IMR-90 (cell line): ENCODE results near the gene PPM1H. TPM values are rescaled to one million over a fixed set of nuclear protein-coding genes. Genes with fewer than 3 reads are reported as not detected.

Source experiments
- ATAC-seq: fragments of 200-7000 bp; cut with Tn5 transposase; 2 replicates; pipeline ENCODE4 v1.9.1; 2020; ENCODE audit warnings: low read depth, mild to moderate bottlenecking, moderate library complexity
- BruUV-seq: library from RNA; stranded (reverse); fragments of 400-500 nt; replicated peaks from 2 replicates; lab custom pipeline; 2021; lab: Mats Ljungman, UMichigan
- CTCF ChIA-PET: fragments of 300-600 bp; formaldehyde crosslinking; extraction: SDS; loops from one replicate; lab custom pipeline; 2021; ENCODE audit warnings: antibody characterized with exemption; lab: Yijun Ruan, JAX
- POLR2A ChIA-PET: fragments of 300-600 bp; sonication (Branson Sonifier 250); formaldehyde crosslinking; loops from one replicate; lab custom pipeline; 2022; ENCODE audit warnings: antibody characterized with exemption; ENCODE audit not compliant: unreplicated experiment; lab: Charles Lee
- DNase-seq: peaks from one replicate; pipeline ENCODE4 v3.0.0; 2013
- H2AFZ ChIP-seq: replicated peaks from 2 replicates; pipeline ENCODE3; 2013; ENCODE audit warnings: low read length, mild to moderate bottlenecking; ENCODE audit not compliant: poor library complexity
- H2AK5ac ChIP-seq: 2 replicates; pipeline ENCODE4 v1.6.1; 2013; ENCODE audit warnings: low read depth, low read length, inconsistent platforms
- H2AK9ac ChIP-seq: replicated peaks from 2 replicates; pipeline ENCODE3; 2013; ENCODE audit warnings: mild to moderate bottlenecking, low read depth, low read length, moderate library complexity; ENCODE audit not compliant: poor library complexity
- H2BK120ac ChIP-seq: 2 replicates; pipeline ENCODE4 v1.6.1; 2013; ENCODE audit warnings: low read depth, low read length, inconsistent platforms
- H2BK15ac ChIP-seq: 3 replicates; pipeline ENCODE4 v1.6.1; 2013; ENCODE audit warnings: low read depth, low read length, inconsistent platforms
- H2BK20ac ChIP-seq: 2 replicates; pipeline ENCODE4 v1.6.1; 2013; ENCODE audit warnings: low read depth, mild to moderate bottlenecking, inconsistent platforms, low read length, moderate library complexity
- H2BK5ac ChIP-seq: 2 replicates; pipeline ENCODE4 v1.6.1; 2013; ENCODE audit warnings: mild to moderate bottlenecking, low read depth, low read length, inconsistent platforms; ENCODE audit not compliant: poor library complexity, severe bottlenecking
- H3K14ac ChIP-seq: replicated peaks from 2 replicates; pipeline ENCODE4 v1.6.1; 2013; ENCODE audit warnings: low read depth, low read length, inconsistent platforms
- H3K18ac ChIP-seq: 2 replicates; pipeline ENCODE4 v1.6.1; 2013; ENCODE audit warnings: low read depth, low read length, control low read depth
- H3K23ac ChIP-seq: 2 replicates; pipeline ENCODE4 v1.6.1; 2013; ENCODE audit warnings: low read depth, low read length, inconsistent platforms
- H3K27ac ChIP-seq: 2 replicates; pipeline ENCODE4 v1.5.1; 2013; ENCODE audit warnings: mild to moderate bottlenecking, control low read depth, low read length; ENCODE audit not compliant: insufficient read depth
- H3K27me3 ChIP-seq: 2 replicates; pipeline ENCODE4 v1.6.1; 2013; ENCODE audit warnings: low read length; ENCODE audit not compliant: control insufficient read depth, insufficient read depth
- H3K36me3 ChIP-seq: 2 replicates; pipeline ENCODE4 v1.6.1; 2013; ENCODE audit warnings: low read length, mixed read lengths; ENCODE audit not compliant: control insufficient read depth, insufficient read depth
- H3K4ac ChIP-seq: 2 replicates; pipeline ENCODE4 v1.6.1; 2013; ENCODE audit warnings: low read depth, low read length, inconsistent platforms
- H3K4me1 ChIP-seq: 2 replicates; pipeline ENCODE4 v1.6.1; 2013; ENCODE audit warnings: low read length, mixed read lengths; ENCODE audit not compliant: control insufficient read depth, insufficient read depth
- H3K4me2 ChIP-seq: 2 replicates; pipeline ENCODE4 v1.6.1; 2013; ENCODE audit warnings: low read depth, mild to moderate bottlenecking, control low read depth, low read length, moderate library complexity
- H3K4me3 ChIP-seq: 2 replicates; pipeline ENCODE4 v1.5.1; 2013; ENCODE audit warnings: low read depth, mild to moderate bottlenecking, control low read depth, low read length, moderate library complexity; ENCODE audit not compliant: insufficient read depth
- H3K56ac ChIP-seq: 2 replicates; pipeline ENCODE4 v1.6.1; 2013; ENCODE audit warnings: low read length, inconsistent platforms; ENCODE audit not compliant: insufficient read depth; ENCODE audit errors: extremely low read depth
- H3K79me1 ChIP-seq, 2 experiments: 2 replicates each; pipeline ENCODE4 v1.6.1; 2013; ENCODE audit warnings: low read length in 2 of 2, inconsistent platforms in 1 of 2, low read depth in 1 of 2
- H3K9ac ChIP-seq: 2 replicates; pipeline ENCODE4 v1.6.1; 2013; ENCODE audit warnings: low read depth, low read length, control low read depth
- H3K9me1 ChIP-seq: 2 replicates; pipeline ENCODE4 v1.6.1; 2013; ENCODE audit warnings: low read length, inconsistent platforms; ENCODE audit not compliant: insufficient read depth
- H3K9me3 ChIP-seq: 2 replicates; pipeline ENCODE4 v1.6.1; 2013; ENCODE audit warnings: low read length; ENCODE audit not compliant: control insufficient read depth, insufficient read depth
- H4K20me1 ChIP-seq: 2 replicates; pipeline ENCODE4 v1.6.1; 2013; ENCODE audit warnings: low read length, inconsistent platforms; ENCODE audit not compliant: insufficient read depth
- H4K5ac ChIP-seq: 2 replicates; pipeline ENCODE4 v1.6.1; 2013; ENCODE audit warnings: mild to moderate bottlenecking, low read depth, low read length, control low read depth
- H4K8ac ChIP-seq, 2 experiments: 2 replicates each; pipeline ENCODE4 v1.6.1; 2013; ENCODE audit warnings: low read depth in 2 of 2, low read length in 2 of 2, control low read depth in 1 of 2, inconsistent platforms in 1 of 2
- H4K91ac ChIP-seq: 2 replicates; pipeline ENCODE4 v1.6.1; 2013; ENCODE audit warnings: low read depth, low read length, inconsistent platforms; ENCODE audit not compliant: insufficient read depth
- CTCF ChIP-seq: conservative IDR thresholded peaks from 2 replicates; pipeline ENCODE4 v1.5.1; 2012; ENCODE audit warnings: mild to moderate bottlenecking, low read depth, low read length, improper control_type of control experiment
- ELK1 ChIP-seq: fragments of 150-350 bp; IDR thresholded peaks from 2 replicates; pipeline ENCODE4 v1.6.1; 2016; ENCODE audit warnings: low read depth, mild to moderate bottlenecking, low read length, moderate library complexity, borderline replicate concordance
- RAD21 ChIP-seq: IDR thresholded peaks from 2 replicates; pipeline ENCODE4 v1.6.1; 2012; ENCODE audit warnings: low read length, improper control_type of control experiment
- SMC3 ChIP-seq: fragments of 150-350 bp; IDR thresholded peaks from 2 replicates; pipeline ENCODE4 v1.6.1; 2016; ENCODE audit warnings: low read depth, mild to moderate bottlenecking, antibody characterized with exemption, low read length, moderate library complexity
- WGBS, 2 experiments: methylation state at CpG; one replicate each; pipeline versions ENCODE4 v1.1.5 to v1.1.7; 2013; ENCODE audit warnings: missing lambda C conversion rate in 2 of 2; ENCODE audit not compliant: insufficient read length in 1 of 2; ENCODE audit errors: extremely low coverage in 2 of 2; 5-methylcytosine and 5-hydroxymethylcytosine counted together
- dilution Hi-C: fragments of 300-500 bp; cut with HindIII; formaldehyde crosslinking; loops from one replicate; pipeline ENCODE4 v1.14.3; 2018; ENCODE audit warnings: low sequenced_read_pairs; ENCODE audit not compliant: unreplicated experiment
- in situ Hi-C: fragments of 300-500 bp; cut with MboI; formaldehyde crosslinking; loops from 3 replicates; pipeline ENCODE4 v1.14.3; 2019; ENCODE audit warnings: low sequenced_read_pairs, inconsistent platforms, mixed read lengths
- intact Hi-C: fragments of 100-400 bp; cut with micrococcal nuclease; formaldehyde crosslinking; loops from 2 replicates; pipeline ENCODE4 v1.10.0; 2022
- polyA plus RNA-seq, 3 experiments: library from polyadenylated mRNA; depleted of rRNA; stranded (reverse); fragments of >200 nt; gene quantifications; 2 replicates each; pipeline ENCODE4 v1.2.3, GENCODE V29; 2012; ENCODE audit warnings: low replicate concordance in 1 of 3
- total RNA-seq: library from RNA; depleted of rRNA; stranded (reverse); fragments of >200 nt; gene quantifications from 2 replicates; pipeline ENCODE4 v1.2.3, GENCODE V29; 2012

The PPM1H gene
- total and polyA plus RNA-seq, 2 of the 4 experiments (the other 2 are of a cell fraction), result 0.14 to 0.18 TPM

GRCh38 chr12:62799126-62799736 is 135.7 kb downstream of the PPM1H start:
- WGBS, 2 experiments, result no CpG with 5 or more reads among the region's 2 CpGs
- no peak overlapping the region for H2AK9ac ChIP-seq
- H3K4me2 ChIP-seq, result no peak overlapping the region
- H4K91ac ChIP-seq, result no peak overlapping the region
- H3K27me3 ChIP-seq, result no peaks in the 10 kb centered on the region
- no peak overlapping the region for H3K4ac ChIP-seq
- H3K27ac ChIP-seq, result no peak overlapping the region
- no peaks in the 10 kb centered on the region for H3K36me3 ChIP-seq
- no peaks in the 10 kb centered on the region for H3K9me1 ChIP-seq
- no peak overlapping the region for H2AK5ac ChIP-seq
- no peak overlapping the region for H2AFZ ChIP-seq
- H3K14ac ChIP-seq, result no peak overlapping the region
- H3K4me1 ChIP-seq, result no peaks in the 10 kb centered on the region
- intact Hi-C loops (loop anchor here (1.0 to 10.0 kb wide), 4 partner anchors 218 to 534 kb away; partner anchors contain the start of gene USP15), dilution Hi-C loops (loop anchor here (25.0 kb wide), 1 partner anchor 212 kb away; no protein-coding TSS in a partner anchor), in situ Hi-C loops (loop anchor here (5.0 to 10.0 kb wide), 2 partner anchors 362 to 534 kb away; partner anchors contain the start of gene USP15)
- no peaks in the 10 kb centered on the region for H3K9me3 ChIP-seq
- no peak overlapping the region for H2BK120ac ChIP-seq
- H3K4me3 ChIP-seq, result no peak overlapping the region
- H4K8ac ChIP-seq, result no peak overlapping the region
- no peak overlapping the region for H3K9ac ChIP-seq
- TF ChIP-seq SMC3 (peak; percentile 90), RAD21 (peak; percentile 95), CTCF (peak; percentile 93), ELK1 (no peak)
- no peak overlapping the region for H2BK15ac ChIP-seq
- peak; percentile 94 for ATAC-seq
- no peaks in the 10 kb centered on the region for H3K79me1 ChIP-seq
- ChIA-PET CTCF (interaction anchor here (0.6 to 2.1 kb wide), 10 partner anchors 13 to 364 kb away, joined by 3 to 8 read pairs (median 4); no protein-coding TSS in a partner anchor), POLR2A (interaction anchor here (0.6 kb wide), 1 partner anchor 196 kb away, joined by 3 read pairs; no protein-coding TSS in a partner anchor)
- H3K23ac ChIP-seq, result no peak overlapping the region
- H2BK20ac ChIP-seq, result no peak overlapping the region
- H3K18ac ChIP-seq, result no peak overlapping the region
- H3K56ac ChIP-seq, result no peak overlapping the region
- no TSS peak for BruUV-seq
- H4K5ac ChIP-seq, result no peak overlapping the region
- no peak overlapping the region for H2BK5ac ChIP-seq
- peak; percentile 72 for DNase-seq
- no peaks in the 10 kb centered on the region for H4K20me1 ChIP-seq
